Subcutaneous adipose tissue (tissue), 4 donors: ENCODE data around the gene METTL15. TPM values are rescaled to one million over a fixed set of nuclear protein-coding genes. Genes with fewer than 3 reads are reported as not detected.

Experiments used
- CTCF ChIP-seq: fragments of 450-650 bp; IDR thresholded peaks from one replicate; pipeline ENCODE4 v1.5.1; 2016; ENCODE audit warnings: low read depth, mild to moderate bottlenecking, control low read depth, antibody characterized with exemption, moderate library complexity
- total RNA-seq, 4 donors: library from RNA; depleted of rRNA; stranded (reverse); fragments of >200 nt; gene quantifications; one replicate each; pipeline ENCODE4 v1.1.0, GENCODE V29; 2016

The METTL15 gene
- total RNA-seq, 4 donors from 2014 or later: 10.7 to 12.8 (median 12.4) TPM

- no peak for TF ChIP-seq CTCF
Observed at GRCh38 chr11:28139841-28140415, 31.7 kb downstream of the METTL15 start.

GRCh38 chr11:28140689-28141455 lies 32.7 kb downstream of the METTL15 start:
- no peak for TF ChIP-seq CTCF

GRCh38 chr11:28142724-28143123 lies 34.5 kb downstream of the METTL15 start:
- TF ChIP-seq CTCF: no peak

GRCh38 chr11:28144808-28145207 lies 36.6 kb downstream of the METTL15 start:
- TF ChIP-seq CTCF: no peak

GRCh38 chr11:28146123-28146751 lies 38.0 kb downstream of the METTL15 start:
- no peak for TF ChIP-seq CTCF

- no peak for TF ChIP-seq CTCF
Observed at GRCh38 chr11:28152743-28153142, 44.6 kb downstream of the METTL15 start.

- no peak for TF ChIP-seq CTCF
Observed at GRCh38 chr11:28153586-28153985, 45.4 kb downstream of the METTL15 start.
